ENCODE data around the gene CLCNKB. TPM values are rescaled to one million over a fixed set of nuclear protein-coding genes. Genes with fewer than 3 reads are reported as not detected.

Gene CLCNKB
- total and polyA plus RNA-seq, 2 experiments from 2014 or later, result 1.3 to 1.9 TPM

GRCh38 chr1:16101623-16102022, 58.0 kb downstream of the CLCNKB start:
- Mint-ChIP-seq H3K4me3 (no peak overlapping the region), H3K36me3 (ENCODE audit: low read depth) (no peaks in the 10 kb centered on the region; the same call in 1 of the 3 replicates), H3K27me3 (ENCODE audit: insufficient read depth, low read depth, poor library complexity) (peaks cover 8% of the 10 kb centered on the region), H3K27ac (no peak overlapping the region), H3K9me3 (peaks cover 24% of the 10 kb centered on the region), H3K4me1 (peaks cover 3% of the 10 kb centered on the region; the same call in 2 of the 3 replicates)
- Histone ChIP-seq H2AFZ (no peak overlapping the region), H3K79me2 (replicated peaks; ENCODE audit: insufficient read depth) (no peaks in the 10 kb centered on the region), H3K4me3 (no peak overlapping the region), H3K9me2 (ENCODE audit: insufficient read depth) (no peaks in the 10 kb centered on the region), H3F3A (replicated peaks; ENCODE audit: low read depth) (no peaks in the 10 kb centered on the region), H4K20me1 (replicated peaks; ENCODE audit: insufficient read depth) (no peaks in the 10 kb centered on the region), H3K27ac (ENCODE audit: low read depth) (no peak overlapping the region), H3K4me1 (ENCODE audit: insufficient read depth) (peaks cover 6% of the 10 kb centered on the region), H3K27me3 (ENCODE audit: insufficient read depth) (no peaks in the 10 kb centered on the region), H3K4me2 (no peak overlapping the region), H3K36me3 (ENCODE audit: insufficient read depth) (peaks cover 5% of the 10 kb centered on the region; the same call in 1 of the 2 replicates)
- DNase-seq (ENCODE audit: low spot score) (no peak), ATAC-seq (no peak)
- TF ChIP-seq, protein P1, sequence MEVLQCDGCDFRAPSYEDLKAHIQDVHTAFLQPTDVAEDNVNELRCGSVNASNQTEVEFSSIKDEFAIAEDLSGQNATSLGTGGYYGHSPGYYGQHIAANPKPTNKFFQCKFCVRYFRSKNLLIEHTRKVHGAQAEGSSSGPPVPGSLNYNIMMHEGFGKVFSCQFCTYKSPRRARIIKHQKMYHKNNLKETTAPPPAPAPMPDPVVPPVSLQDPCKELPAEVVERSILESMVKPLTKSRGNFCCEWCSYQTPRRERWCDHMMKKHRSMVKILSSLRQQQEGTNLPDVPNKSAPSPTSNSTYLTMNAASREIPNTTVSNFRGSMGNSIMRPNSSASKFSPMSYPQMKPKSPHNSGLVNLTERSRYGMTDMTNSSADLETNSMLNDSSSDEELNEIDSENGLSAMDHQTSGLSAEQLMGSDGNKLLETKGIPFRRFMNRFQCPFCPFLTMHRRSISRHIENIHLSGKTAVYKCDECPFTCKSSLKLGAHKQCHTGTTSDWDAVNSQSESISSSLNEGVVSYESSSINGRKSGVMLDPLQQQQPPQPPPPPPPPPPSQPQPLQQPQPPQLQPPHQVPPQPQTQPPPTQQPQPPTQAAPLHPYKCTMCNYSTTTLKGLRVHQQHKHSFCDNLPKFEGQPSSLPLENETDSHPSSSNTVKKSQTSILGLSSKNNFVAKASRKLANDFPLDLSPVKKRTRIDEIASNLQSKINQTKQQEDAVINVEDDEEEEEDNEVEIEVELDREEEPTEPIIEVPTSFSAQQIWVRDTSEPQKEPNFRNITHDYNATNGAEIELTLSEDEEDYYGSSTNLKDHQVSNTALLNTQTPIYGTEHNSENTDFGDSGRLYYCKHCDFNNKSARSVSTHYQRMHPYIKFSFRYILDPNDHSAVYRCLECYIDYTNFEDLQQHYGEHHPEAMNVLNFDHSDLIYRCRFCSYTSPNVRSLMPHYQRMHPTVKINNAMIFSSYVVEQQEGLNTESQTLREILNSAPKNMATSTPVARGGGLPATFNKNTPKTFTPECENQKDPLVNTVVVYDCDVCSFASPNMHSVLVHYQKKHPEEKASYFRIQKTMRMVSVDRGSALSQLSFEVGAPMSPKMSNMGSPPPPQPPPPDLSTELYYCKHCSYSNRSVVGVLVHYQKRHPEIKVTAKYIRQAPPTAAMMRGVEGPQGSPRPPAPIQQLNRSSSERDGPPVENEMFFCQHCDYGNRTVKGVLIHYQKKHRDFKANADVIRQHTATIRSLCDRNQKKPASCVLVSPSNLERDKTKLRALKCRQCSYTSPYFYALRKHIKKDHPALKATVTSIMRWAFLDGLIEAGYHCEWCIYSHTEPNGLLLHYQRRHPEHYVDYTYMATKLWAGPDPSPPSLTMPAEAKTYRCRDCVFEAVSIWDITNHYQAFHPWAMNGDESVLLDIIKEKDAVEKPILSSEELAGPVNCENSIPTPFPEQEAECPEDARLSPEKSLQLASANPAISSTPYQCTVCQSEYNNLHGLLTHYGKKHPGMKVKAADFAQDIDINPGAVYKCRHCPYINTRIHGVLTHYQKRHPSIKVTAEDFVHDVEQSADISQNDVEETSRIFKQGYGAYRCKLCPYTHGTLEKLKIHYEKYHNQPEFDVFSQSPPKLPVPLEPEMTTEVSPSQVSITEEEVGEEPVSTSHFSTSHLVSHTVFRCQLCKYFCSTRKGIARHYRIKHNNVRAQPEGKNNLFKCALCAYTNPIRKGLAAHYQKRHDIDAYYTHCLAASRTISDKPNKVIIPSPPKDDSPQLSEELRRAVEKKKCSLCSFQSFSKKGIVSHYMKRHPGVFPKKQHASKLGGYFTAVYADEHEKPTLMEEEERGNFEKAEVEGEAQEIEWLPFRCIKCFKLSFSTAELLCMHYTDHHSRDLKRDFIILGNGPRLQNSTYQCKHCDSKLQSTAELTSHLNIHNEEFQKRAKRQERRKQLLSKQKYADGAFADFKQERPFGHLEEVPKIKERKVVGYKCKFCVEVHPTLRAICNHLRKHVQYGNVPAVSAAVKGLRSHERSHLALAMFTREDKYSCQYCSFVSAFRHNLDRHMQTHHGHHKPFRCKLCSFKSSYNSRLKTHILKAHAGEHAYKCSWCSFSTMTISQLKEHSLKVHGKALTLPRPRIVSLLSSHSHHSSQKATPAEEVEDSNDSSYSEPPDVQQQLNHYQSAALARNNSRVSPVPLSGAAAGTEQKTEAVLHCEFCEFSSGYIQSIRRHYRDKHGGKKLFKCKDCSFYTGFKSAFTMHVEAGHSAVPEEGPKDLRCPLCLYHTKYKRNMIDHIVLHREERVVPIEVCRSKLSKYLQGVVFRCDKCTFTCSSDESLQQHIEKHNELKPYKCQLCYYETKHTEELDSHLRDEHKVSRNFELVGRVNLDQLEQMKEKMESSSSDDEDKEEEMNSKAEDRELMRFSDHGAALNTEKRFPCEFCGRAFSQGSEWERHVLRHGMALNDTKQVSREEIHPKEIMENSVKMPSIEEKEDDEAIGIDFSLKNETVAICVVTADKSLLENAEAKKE (CRISPR knock-in tag; IDR thresholded peaks at IDR 0.05), result no peak
- no peak for TF ChIP-seq ETS1 (IDR thresholded peaks at IDR 0.05)
- TF ChIP-seq, protein P2, sequence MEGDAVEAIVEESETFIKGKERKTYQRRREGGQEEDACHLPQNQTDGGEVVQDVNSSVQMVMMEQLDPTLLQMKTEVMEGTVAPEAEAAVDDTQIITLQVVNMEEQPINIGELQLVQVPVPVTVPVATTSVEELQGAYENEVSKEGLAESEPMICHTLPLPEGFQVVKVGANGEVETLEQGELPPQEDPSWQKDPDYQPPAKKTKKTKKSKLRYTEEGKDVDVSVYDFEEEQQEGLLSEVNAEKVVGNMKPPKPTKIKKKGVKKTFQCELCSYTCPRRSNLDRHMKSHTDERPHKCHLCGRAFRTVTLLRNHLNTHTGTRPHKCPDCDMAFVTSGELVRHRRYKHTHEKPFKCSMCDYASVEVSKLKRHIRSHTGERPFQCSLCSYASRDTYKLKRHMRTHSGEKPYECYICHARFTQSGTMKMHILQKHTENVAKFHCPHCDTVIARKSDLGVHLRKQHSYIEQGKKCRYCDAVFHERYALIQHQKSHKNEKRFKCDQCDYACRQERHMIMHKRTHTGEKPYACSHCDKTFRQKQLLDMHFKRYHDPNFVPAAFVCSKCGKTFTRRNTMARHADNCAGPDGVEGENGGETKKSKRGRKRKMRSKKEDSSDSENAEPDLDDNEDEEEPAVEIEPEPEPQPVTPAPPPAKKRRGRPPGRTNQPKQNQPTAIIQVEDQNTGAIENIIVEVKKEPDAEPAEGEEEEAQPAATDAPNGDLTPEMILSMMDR (conservative IDR thresholded peaks at IDR 0.05; ENCODE audit: low read depth in 2 of 2), result no peak

Other genes starting within 250 kb of the CLCNKB start
- gene UQCRHL, start 236.1 kb upstream of the CLCNKB start, total RNA-seq (2014; rRNA removed; shearing (Covaris generic)), result 2.3 and 3.9 TPM in 2 replicates
- gene UQCRHL, start 236.1 kb upstream of the CLCNKB start, polyA plus RNA-seq (2016; fragmentation: Nextera tagmentation; extraction: Ambion mirVana), result 3.0 and 3.6 TPM in 2 replicates
- gene SPEN, start 196.1 kb upstream of the CLCNKB start, total RNA-seq (2014; rRNA removed; shearing (Covaris generic)), result 28.5 and 43.6 TPM in 2 replicates
- gene SPEN, start 196.1 kb upstream of the CLCNKB start, polyA plus RNA-seq (2016; fragmentation: Nextera tagmentation; extraction: Ambion mirVana), result 11.4 and 14.9 TPM in 2 replicates
- gene ZBTB17, start 67.7 kb upstream of the CLCNKB start, total RNA-seq (2014; rRNA removed; shearing (Covaris generic)), result 21.6 and 26.6 TPM in 2 replicates
- 21.9 and 22.5 TPM in 2 replicates for gene ZBTB17, start 67.7 kb upstream of the CLCNKB start, polyA plus RNA-seq (2016; fragmentation: Nextera tagmentation; extraction: Ambion mirVana)
- 0.43 TPM in 1 of 2 replicates, not detected in the other for gene SRARP, start 39.5 kb upstream of the CLCNKB start, total RNA-seq (2014; rRNA removed; shearing (Covaris generic))
- not detected in 2 replicates for gene SRARP, start 39.5 kb upstream of the CLCNKB start, polyA plus RNA-seq (2016; fragmentation: Nextera tagmentation; extraction: Ambion mirVana)
- gene HSPB7, start 25.7 kb upstream of the CLCNKB start, total RNA-seq (2014; rRNA removed; shearing (Covaris generic)), result not detected in 2 replicates
- gene HSPB7, start 25.7 kb upstream of the CLCNKB start, polyA plus RNA-seq (2016; fragmentation: Nextera tagmentation; extraction: Ambion mirVana), result 0.13 and 0.97 TPM in 2 replicates
- gene CLCNKA, start 21.7 kb upstream of the CLCNKB start, total RNA-seq (2014; rRNA removed; shearing (Covaris generic)), result 0.59 TPM in 1 of 2 replicates, not detected in the other
- 0.50 and 0.76 TPM in 2 replicates for gene CLCNKA, start 21.7 kb upstream of the CLCNKB start, polyA plus RNA-seq (2016; fragmentation: Nextera tagmentation; extraction: Ambion mirVana)
- gene FAM131C, start 29.9 kb downstream of the CLCNKB start, total RNA-seq (2014; rRNA removed; shearing (Covaris generic)), result 0.74 and 1.3 TPM in 2 replicates
- 0.71 and 0.87 TPM in 2 replicates for gene FAM131C, start 29.9 kb downstream of the CLCNKB start, polyA plus RNA-seq (2016; fragmentation: Nextera tagmentation; extraction: Ambion mirVana)
- 35.0 and 51.2 TPM in 2 replicates for gene EPHA2, start 112.3 kb downstream of the CLCNKB start, total RNA-seq (2014; rRNA removed; shearing (Covaris generic))
- gene EPHA2, start 112.3 kb downstream of the CLCNKB start, polyA plus RNA-seq (2016; fragmentation: Nextera tagmentation; extraction: Ambion mirVana), result 7.5 and 8.5 TPM in 2 replicates
- gene ARHGEF19, start 168.9 kb downstream of the CLCNKB start, total RNA-seq (2014; rRNA removed; shearing (Covaris generic)), result 37.5 and 46.4 TPM in 2 replicates
- 19.5 and 22.5 TPM in 2 replicates for gene ARHGEF19, start 168.9 kb downstream of the CLCNKB start, polyA plus RNA-seq (2016; fragmentation: Nextera tagmentation; extraction: Ambion mirVana)
- gene CPLANE2, start 193.4 kb downstream of the CLCNKB start, total RNA-seq (2014; rRNA removed; shearing (Covaris generic)), result 1.6 and 1.8 TPM in 2 replicates
- 0.44 and 1.1 TPM in 2 replicates for gene CPLANE2, start 193.4 kb downstream of the CLCNKB start, polyA plus RNA-seq (2016; fragmentation: Nextera tagmentation; extraction: Ambion mirVana)